DND-41 (cell line): ENCODE results near the gene ARTN.

ENCODE experiments used
- ATAC-seq: fragments of 200-7000 bp; cut with Tn5 transposase; 3 replicates; pipeline ENCODE4 v1.9.1; 2021; ENCODE audit warnings: low read depth; ENCODE audit not compliant: insufficient read depth
- DNase-seq: peaks from one replicate; pipeline ENCODE4 v3.0.0-alpha.2; 2020
- H2AFZ ChIP-seq: 2 replicates; pipeline ENCODE4 v1.6.0; 2012; ENCODE audit warnings: low read depth, low read length
- H3K27ac ChIP-seq: 2 replicates; pipeline ENCODE4 v1.5.1; 2012; ENCODE audit warnings: low read length, inconsistent platforms
- H3K27me3 ChIP-seq: fragments of 200-600 bp; sonication (generic); 2 replicates; pipeline ENCODE4 v1.6.0; 2012; ENCODE audit warnings: low read length, mild to moderate bottlenecking, inconsistent platforms; ENCODE audit not compliant: insufficient read depth, poor library complexity
- H3K36me3 ChIP-seq: 2 replicates; pipeline ENCODE4 v1.5.1; 2012; ENCODE audit warnings: low read length, inconsistent platforms; ENCODE audit not compliant: insufficient read depth
- H3K4me1 ChIP-seq: 2 replicates; pipeline ENCODE4 v1.5.1; 2012; ENCODE audit warnings: mild to moderate bottlenecking, low read length; ENCODE audit not compliant: insufficient read depth
- H3K4me2 ChIP-seq: 2 replicates; pipeline ENCODE4 v1.6.0; 2012; ENCODE audit warnings: mild to moderate bottlenecking, moderate library complexity, low read length, inconsistent platforms; ENCODE audit not compliant: insufficient read depth
- H3K4me3 ChIP-seq, 2 experiments: fragments of 200-600 bp in 1 of 2; shearing (Covaris generic) in 1 of 2; 2 replicates each; pipeline ENCODE4 v1.5.1; 2012 to 2016; ENCODE audit warnings: inconsistent platforms in 2 of 2, low read length in 2 of 2, mild to moderate bottlenecking in 2 of 2, low read depth in 1 of 2, moderate library complexity in 1 of 2
- H3K79me2 ChIP-seq: 2 replicates; pipeline ENCODE4 v1.6.0; 2012; ENCODE audit warnings: low read length, inconsistent platforms; ENCODE audit not compliant: insufficient read depth
- H3K9ac ChIP-seq: 2 replicates; pipeline ENCODE4 v1.6.0; 2012; ENCODE audit warnings: low read depth, mild to moderate bottlenecking, inconsistent platforms, low read length, moderate library complexity
- H3K9me3 ChIP-seq: 2 replicates; pipeline ENCODE4 v1.5.1; 2012; ENCODE audit warnings: low read length, moderate library complexity, mild to moderate bottlenecking, inconsistent platforms; ENCODE audit not compliant: insufficient read depth, severe bottlenecking
- H4K20me1 ChIP-seq: 2 replicates; pipeline ENCODE4 v1.6.0; 2012; ENCODE audit warnings: low read length; ENCODE audit not compliant: insufficient read depth
- EZH2 ChIP-seq: IDR thresholded peaks from 3 replicates; pipeline ENCODE4 v1.6.1; 2012; ENCODE audit warnings: borderline replicate concordance, low read depth, mild to moderate bottlenecking, moderate library complexity, low read length, inconsistent platforms; ENCODE audit not compliant: severe bottlenecking
- TF ChIP-seq, protein P1 (sequence below): IDR thresholded peaks from 2 replicates; pipeline ENCODE4 v1.5.1; 2012; ENCODE audit warnings: borderline replicate concordance, low read length, moderate library complexity, mild to moderate bottlenecking; ENCODE audit not compliant: poor library complexity, severe bottlenecking; ENCODE audit errors: extremely low read depth

Gene ARTN

GRCh38 chr1:43931711-43932660, 1.6 kb upstream of the ARTN start:
- Histone ChIP-seq H2AFZ (no peak overlapping the region), H3K9ac (no peak overlapping the region), H3K79me2 (no peaks in the 10 kb centered on the region), H3K36me3 (peaks cover 7% of the 10 kb centered on the region), H3K4me2 (no peak overlapping the region), H3K27me3 (no peaks in the 10 kb centered on the region), H3K27ac (no peak overlapping the region), H3K9me3 (no peaks in the 10 kb centered on the region), H3K4me3 (no peak overlapping the region), H3K4me1 (no peaks in the 10 kb centered on the region), H4K20me1 (no peaks in the 10 kb centered on the region)
- TF ChIP-seq, protein P1, sequence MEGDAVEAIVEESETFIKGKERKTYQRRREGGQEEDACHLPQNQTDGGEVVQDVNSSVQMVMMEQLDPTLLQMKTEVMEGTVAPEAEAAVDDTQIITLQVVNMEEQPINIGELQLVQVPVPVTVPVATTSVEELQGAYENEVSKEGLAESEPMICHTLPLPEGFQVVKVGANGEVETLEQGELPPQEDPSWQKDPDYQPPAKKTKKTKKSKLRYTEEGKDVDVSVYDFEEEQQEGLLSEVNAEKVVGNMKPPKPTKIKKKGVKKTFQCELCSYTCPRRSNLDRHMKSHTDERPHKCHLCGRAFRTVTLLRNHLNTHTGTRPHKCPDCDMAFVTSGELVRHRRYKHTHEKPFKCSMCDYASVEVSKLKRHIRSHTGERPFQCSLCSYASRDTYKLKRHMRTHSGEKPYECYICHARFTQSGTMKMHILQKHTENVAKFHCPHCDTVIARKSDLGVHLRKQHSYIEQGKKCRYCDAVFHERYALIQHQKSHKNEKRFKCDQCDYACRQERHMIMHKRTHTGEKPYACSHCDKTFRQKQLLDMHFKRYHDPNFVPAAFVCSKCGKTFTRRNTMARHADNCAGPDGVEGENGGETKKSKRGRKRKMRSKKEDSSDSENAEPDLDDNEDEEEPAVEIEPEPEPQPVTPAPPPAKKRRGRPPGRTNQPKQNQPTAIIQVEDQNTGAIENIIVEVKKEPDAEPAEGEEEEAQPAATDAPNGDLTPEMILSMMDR: no peak
- TF ChIP-seq EZH2: no peak
- ATAC-seq (no peak), DNase-seq (no peak)

- Histone ChIP-seq H3K27me3 (no peaks in the 10 kb centered on the region), H3K4me1 (no peaks in the 10 kb centered on the region), H3K36me3 (peaks cover 7% of the 10 kb centered on the region), H2AFZ (no peak overlapping the region), H4K20me1 (no peaks in the 10 kb centered on the region), H3K9ac (no peak overlapping the region), H3K4me3 (no peak overlapping the region), H3K27ac (no peak overlapping the region), H3K4me2 (no peak overlapping the region), H3K79me2 (no peaks in the 10 kb centered on the region), H3K9me3 (no peaks in the 10 kb centered on the region)
- TF ChIP-seq EZH2: no peak
- TF ChIP-seq, protein P1: no peak
- ATAC-seq (no peak), DNase-seq (no peak)
Measured at GRCh38 chr1:43932786-43933385, 715 bp upstream of the ARTN start.

DNA sequence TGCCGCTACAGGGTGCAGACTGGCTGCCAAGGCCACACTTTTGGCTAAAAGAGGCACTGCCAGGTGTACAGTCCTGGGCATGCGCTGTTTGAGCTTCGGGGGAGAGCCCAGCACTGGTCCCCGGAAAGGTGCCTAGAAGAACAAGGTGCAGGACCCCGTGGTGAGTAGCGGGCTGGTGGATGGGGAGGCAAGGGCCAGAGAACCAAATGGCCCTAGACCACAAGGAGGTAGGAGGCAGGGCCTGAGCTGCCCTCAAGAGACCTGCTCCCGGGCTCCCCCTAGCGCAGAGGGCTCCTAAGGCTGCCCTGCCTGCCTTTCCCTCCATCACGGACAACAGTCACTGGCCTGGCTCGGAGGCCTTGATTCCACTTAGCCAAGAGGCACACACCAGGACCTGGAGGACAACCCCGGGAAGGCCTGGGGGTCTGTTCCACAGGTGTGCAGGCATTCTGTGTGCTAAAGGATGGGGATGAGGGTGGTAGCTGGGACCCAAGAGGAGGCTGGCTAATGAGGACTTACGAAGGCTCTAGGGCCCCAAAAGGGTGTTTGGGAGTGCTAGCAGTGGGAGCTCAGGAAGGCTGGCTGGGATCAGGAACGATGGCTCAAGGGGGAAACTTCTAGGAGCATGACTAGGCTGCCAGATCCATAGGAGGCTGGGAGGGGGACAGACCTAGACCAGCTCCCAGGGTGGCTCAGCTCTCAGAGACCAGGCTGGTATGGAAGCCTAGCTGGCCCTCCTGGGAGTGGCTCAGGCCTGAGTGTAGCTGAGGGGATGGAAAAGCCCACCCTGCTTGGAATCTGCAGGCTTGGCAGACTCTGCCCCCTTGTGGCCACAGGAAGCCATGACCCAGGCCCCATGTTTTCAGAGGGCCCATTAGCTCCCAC, 742 bp downstream of the ARTN start:
- Histone ChIP-seq H3K9ac (no peak overlapping the region), H3K27me3 (no peaks in the 10 kb centered on the region), H3K4me2 (no peak overlapping the region), H3K27ac (no peak overlapping the region), H3K4me3 (no peak overlapping the region), H2AFZ (no peak overlapping the region), H3K9me3 (no peaks in the 10 kb centered on the region), H3K36me3 (peaks cover 7% of the 10 kb centered on the region), H3K79me2 (no peaks in the 10 kb centered on the region), H3K4me1 (no peaks in the 10 kb centered on the region), H4K20me1 (no peaks in the 10 kb centered on the region)
- DNase-seq (peak; percentile 68), ATAC-seq (peak; percentile 82)
- TF ChIP-seq EZH2: no peak
- TF ChIP-seq, protein P1: peak; percentile 96
